ENCODE results near the gene MLLT3. TPM values are rescaled to one million over a fixed set of nuclear protein-coding genes. Genes with fewer than 3 reads are reported as not detected.

Gene MLLT3
- total and polyA plus RNA-seq, 8 donors = 1.8 to 10.3 (median 4.2) TPM

GRCh38 chr9:20537294-20537693 lies 85.0 kb downstream of the MLLT3 start:
- no peak overlapping the region for H3K27ac ChIP-seq
- H3K9me3 ChIP-seq = no peaks in the 10 kb centered on the region
- DNase-seq (no peak), ATAC-seq (no peak), FAIRE-seq (no peak)
- H3K36me3 ChIP-seq = no peaks in the 10 kb centered on the region
- H3K27me3 ChIP-seq = no peaks in the 10 kb centered on the region
- intact Hi-C loops (cut with DNase I) = no loop called here
- no peak overlapping the region for H3K4me3 ChIP-seq
- no peak for TF ChIP-seq CTCF (IDR thresholded peaks at IDR 0.05)
- no peaks in the 10 kb centered on the region for H3K4me1 ChIP-seq
- 44 to 49% methylated on average over 2 of the region's 2 CpGs for WGBS, 2 donors

- WGBS, 2 donors = 92 to 97% methylated on average over 4 of the region's 4 CpGs
- FAIRE-seq = no peak
These were observed 89.7 kb downstream of the MLLT3 start for GRCh38 chr9:20532584-20532983.

GRCh38 chr9:20529837-20530236 lies 92.5 kb downstream of the MLLT3 start:
- TF ChIP-seq CTCF (IDR thresholded peaks at IDR 0.05) = no peak
- 70 to 71% methylated on average over 2 of the region's 2 CpGs for WGBS, 2 donors
- no peaks in the 10 kb centered on the region for H3K9me3 ChIP-seq
- FAIRE-seq (no peak), DNase-seq (no peak), ATAC-seq (no peak)
- H3K36me3 ChIP-seq = no peaks in the 10 kb centered on the region
- H3K27ac ChIP-seq = no peak overlapping the region
- peaks cover 0 to 9% (median 0%) of the 10 kb centered on the region in 3 donors for H3K4me1 ChIP-seq
- H3K27me3 ChIP-seq = no peaks in the 10 kb centered on the region
- intact Hi-C loops (cut with DNase I) = no loop called here
- H3K4me3 ChIP-seq = no peak overlapping the region

More at GRCh38 chr9:20532584-20532983, 89.7 kb downstream of the MLLT3 start:
- TF ChIP-seq CTCF (IDR thresholded peaks at IDR 0.05) = no peak
- no peak overlapping the region for H3K4me3 ChIP-seq
- intact Hi-C loops (cut with DNase I) = no loop called here
- H3K27ac ChIP-seq = no peak overlapping the region
- no peaks in the 10 kb centered on the region for H3K4me1 ChIP-seq
- no peaks in the 10 kb centered on the region for H3K9me3 ChIP-seq
- DNase-seq = no peak
- H3K27me3 ChIP-seq = no peaks in the 10 kb centered on the region
- no peak for ATAC-seq
- H3K36me3 ChIP-seq = no peaks in the 10 kb centered on the region

GRCh38 chr9:20528253-20528652 lies 94.0 kb downstream of the MLLT3 start:
- no peak overlapping the region for H3K4me3 ChIP-seq
- no peak for FAIRE-seq
- H3K36me3 ChIP-seq = no peaks in the 10 kb centered on the region
- peaks cover 0 to 9% (median 0%) of the 10 kb centered on the region in 3 donors for H3K4me1 ChIP-seq
- no peak for DNase-seq
- H3K27me3 ChIP-seq = no peaks in the 10 kb centered on the region
- intact Hi-C loops (cut with DNase I) = no loop called here
- whole genome bisulfite sequencing, 2 donors = 95% methylated on average over 5 of the region's 5 CpGs
- H3K9me3 ChIP-seq = no peaks in the 10 kb centered on the region
- no peak for ATAC-seq
- TF ChIP-seq CTCF (IDR thresholded peaks at IDR 0.05) = no peak
- H3K27ac ChIP-seq = no peak overlapping the region

- Histone ChIP-seq H3K4me1 (peaks cover 0 to 9% (median 0%) of the 10 kb centered on the region in 3 donors), H3K4me3 (no peak overlapping the region), H3K9me3 (no peaks in the 10 kb centered on the region), H3K27ac (no peak overlapping the region), H3K36me3 (no peaks in the 10 kb centered on the region), H3K27me3 (no peaks in the 10 kb centered on the region)
- TF ChIP-seq CTCF (IDR thresholded peaks at IDR 0.05) = no peak
- intact Hi-C loops (cut with DNase I) = no loop called here
- 66 to 79% methylated on average over 1 of the region's 1 CpG for whole genome bisulfite sequencing, 2 donors
- ATAC-seq (peak in 2 of 4 donors; percentile 42 to 51), DNase-seq (no peak), FAIRE-seq (no peak)
These were observed 95.6 kb downstream of the MLLT3 start for GRCh38 chr9:20526500-20527319.

Measured in pancreas (tissue), 10 donors.